OCI-LY7 (cell line): ENCODE results near the gene GRIK2. TPM values are rescaled to one million over a fixed set of nuclear protein-coding genes. Genes with fewer than 3 reads are reported as not detected.
A peak's percentile ranks its signal among the peaks of the same experiment; 100 is the strongest.
"Not testable (repeated sequence)": the region's sequence is repeated elsewhere in the genome, so short reads cannot be mapped to it uniquely, and the experiment has no call there.

ENCODE experiments used
- BruUV-seq: library from RNA; stranded (reverse); fragments of 400-500 nt; replicated peaks from 2 replicates; lab custom pipeline; 2021; lab: Mats Ljungman, UMichigan
- CTCF ChIA-PET: fragments of 300-600 bp; sonication (Branson Sonifier 250); formaldehyde crosslinking; loops from one replicate; lab custom pipeline; 2022; ENCODE audit warnings: antibody characterized with exemption; ENCODE audit not compliant: unreplicated experiment; lab: Charles Lee
- POLR2A ChIA-PET: fragments of 300-600 bp; sonication (Branson Sonifier 250); formaldehyde crosslinking; loops from one replicate; lab custom pipeline; 2022; ENCODE audit warnings: antibody characterized with exemption; lab: Charles Lee
- DNase-seq: peaks from one replicate; pipeline ENCODE4 v3.0.0-alpha.2; 2015; ENCODE audit warnings: low spot score
- H2AFZ ChIP-seq: fragments of 200-600 bp; sonication (generic), shearing (Covaris generic); 2 replicates; pipeline ENCODE4 v1.6.1; 2014; ENCODE audit warnings: mild to moderate bottlenecking, antibody characterized with exemption, low read length, moderate library complexity
- H3K27ac ChIP-seq: fragments of 200-600 bp; sonication (generic); 2 replicates; pipeline ENCODE4 v1.5.1; 2014; ENCODE audit warnings: mixed run types, low read depth, mild to moderate bottlenecking, moderate library complexity, low read length, inconsistent platforms; ENCODE audit not compliant: poor library complexity, severe bottlenecking
- H3K36me3 ChIP-seq: fragments of 200-600 bp; sonication (generic); 2 replicates; pipeline ENCODE4 v1.6.1; 2014; ENCODE audit warnings: mild to moderate bottlenecking, antibody characterized with exemption, low read length, moderate library complexity, mixed read lengths; ENCODE audit not compliant: insufficient read depth
- H3K4me1 ChIP-seq: fragments of 200-600 bp; sonication (generic); 2 replicates; pipeline ENCODE4 v1.5.1; 2014; ENCODE audit warnings: mild to moderate bottlenecking, low read length; ENCODE audit not compliant: insufficient read depth, poor library complexity, severe bottlenecking
- H3K4me2 ChIP-seq: fragments of 200-600 bp; sonication (generic); 2 replicates; pipeline ENCODE4 v1.6.1; 2014; ENCODE audit warnings: mild to moderate bottlenecking, low read length
- H3K4me3 ChIP-seq: fragments of 200-600 bp; sonication (generic); 2 replicates; pipeline ENCODE4 v1.5.1; 2014; ENCODE audit warnings: mild to moderate bottlenecking, low read depth, low read length; ENCODE audit not compliant: poor library complexity, severe bottlenecking
- H3K79me2 ChIP-seq: fragments of 200-600 bp; sonication (generic); 2 replicates; pipeline ENCODE4 v1.6.1; 2016; ENCODE audit warnings: low read depth, mild to moderate bottlenecking, low read length, moderate library complexity, mixed read lengths; ENCODE audit not compliant: insufficient read depth
- H3K9me2 ChIP-seq: fragments of 200-600 bp; sonication (generic); 2 replicates; pipeline ENCODE4 v1.6.1; 2016; ENCODE audit warnings: mild to moderate bottlenecking, low read length, mixed read lengths; ENCODE audit not compliant: insufficient read depth
- H3K9me3 ChIP-seq: fragments of 200-600 bp; sonication (generic); 2 replicates; pipeline ENCODE4 v1.6.1; 2014; ENCODE audit warnings: mild to moderate bottlenecking, mixed run types, low read length, mixed read lengths
- H4K20me1 ChIP-seq: fragments of 200-600 bp; sonication (generic); 2 replicates; pipeline ENCODE4 v1.6.1; 2014; ENCODE audit warnings: mild to moderate bottlenecking, antibody characterized with exemption, low read length, moderate library complexity, mixed read lengths; ENCODE audit not compliant: insufficient read depth
- CTCF ChIP-seq: fragments of 200-600 bp; sonication (generic); conservative IDR thresholded peaks from 2 replicates; pipeline ENCODE4 v1.5.1; 2014; ENCODE audit warnings: mild to moderate bottlenecking, antibody characterized with exemption, low read length, moderate library complexity, mixed read lengths
- EZH2phosphoT487 ChIP-seq: fragments of 200-600 bp; sonication (generic); IDR thresholded peaks from 2 replicates; pipeline ENCODE4 v1.6.1; 2018; ENCODE audit warnings: low read depth, borderline replicate concordance, mild to moderate bottlenecking, mixed run types, antibody characterized with exemption, low read length, moderate library complexity, mixed read lengths
- intact Hi-C: fragments of 100-400 bp; cut with micrococcal nuclease; formaldehyde crosslinking; loops from one replicate; pipeline ENCODE4 v1.10.0; 2022; ENCODE audit not compliant: unreplicated experiment
- total RNA-seq, 2 experiments: library from RNA; depleted of rRNA in 1 of 2; stranded (reverse); fragments of >200 nt in 1 of 2; shearing (Covaris generic) in 1 of 2; gene quantifications; 2 replicates each; pipeline ENCODE4 v1.2.3, GENCODE V29; 2014 to 2022

Gene GRIK2
- total RNA-seq, 2 experiments from 2014 or later: not detected

DNA sequence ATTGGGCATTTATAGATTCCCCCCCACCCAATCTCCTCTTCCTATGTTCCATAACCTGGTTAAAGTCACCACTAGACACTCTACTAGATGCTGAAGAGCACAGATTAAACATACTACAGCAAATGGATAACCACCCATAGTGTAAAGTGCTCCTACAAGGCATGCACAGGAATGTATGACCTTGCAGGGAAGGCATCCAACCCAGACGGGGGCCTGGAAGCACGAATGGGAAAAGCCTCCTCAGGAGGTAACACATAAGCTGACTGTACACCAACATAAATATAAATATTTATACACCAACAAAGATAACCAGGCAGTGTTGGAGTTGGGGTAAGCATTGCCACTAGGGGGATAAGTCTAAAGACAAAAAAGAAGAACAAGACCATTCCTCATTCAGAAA lies 691.7 kb downstream of the GRIK2 start:
- ChIA-PET POLR2A (interaction anchor here (0.6 kb wide), 1 partner anchor 74 kb away, joined by 3 read pairs; no protein-coding TSS in a partner anchor), CTCF (no interaction called here)
- no peak for TF ChIP-seq EZH2phosphoT487
- TF ChIP-seq CTCF: no peak
- no peak for DNase-seq
- H3K4me1 ChIP-seq: no peaks in the 10 kb centered on the region
- H4K20me1 ChIP-seq: no peaks in the 10 kb centered on the region
- intact Hi-C loops: no loop called here
- H2AFZ ChIP-seq: no peak overlapping the region
- H3K27ac ChIP-seq: no peak overlapping the region
- H3K9me2 ChIP-seq: no peaks in the 10 kb centered on the region
- no peak overlapping the region for H3K4me2 ChIP-seq
- H3K9me3 ChIP-seq: no peaks in the 10 kb centered on the region
- no TSS peak for BruUV-seq
- no peaks in the 10 kb centered on the region for H3K79me2 ChIP-seq
- no peaks in the 10 kb centered on the region for H3K36me3 ChIP-seq
- no peak overlapping the region for H3K4me3 ChIP-seq

GRCh38 chr6:102088160-102088559 lies 694.7 kb downstream of the GRIK2 start:
- BruUV-seq, POLR2A ChIA-PET: not testable (repeated sequence)

DNA sequence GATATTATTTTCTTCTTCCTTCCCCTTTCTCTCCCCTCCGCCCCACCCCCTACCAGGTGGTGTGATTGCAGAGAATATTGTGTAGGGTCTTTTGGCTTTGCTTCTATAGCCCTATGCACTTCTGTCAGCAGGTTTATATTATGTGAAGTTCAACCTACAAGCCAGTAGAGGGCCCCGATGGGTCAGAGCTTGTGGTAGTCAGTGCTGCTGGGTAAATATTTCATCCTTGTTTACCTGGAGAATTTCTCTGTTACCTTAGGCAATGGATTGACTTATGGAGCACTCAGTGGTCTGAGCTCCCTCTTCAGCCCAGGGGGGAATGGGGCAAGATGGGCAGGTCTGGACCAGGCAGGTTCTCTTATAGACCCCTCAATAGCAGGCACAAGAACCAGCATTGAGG lies 720.9 kb downstream of the GRIK2 start:
- H3K36me3 ChIP-seq: no peaks in the 10 kb centered on the region
- H3K79me2 ChIP-seq: no peaks in the 10 kb centered on the region
- no peak overlapping the region for H3K4me2 ChIP-seq
- TF ChIP-seq CTCF (peak; percentile 72), EZH2phosphoT487 (no peak)
- no peaks in the 10 kb centered on the region for H3K9me2 ChIP-seq
- peak; percentile 20 for DNase-seq
- no peaks in the 10 kb centered on the region for H3K9me3 ChIP-seq
- no peak overlapping the region for H2AFZ ChIP-seq
- CTCF ChIA-PET: no interaction called here
- intact Hi-C loops: no loop called here
- no peak overlapping the region for H3K4me3 ChIP-seq
- POLR2A ChIA-PET: no interaction called here
- no peaks in the 10 kb centered on the region for H3K4me1 ChIP-seq
- no peaks in the 10 kb centered on the region for H4K20me1 ChIP-seq
- BruUV-seq: no TSS peak
- H3K27ac ChIP-seq: no peak overlapping the region

More at GRCh38 chr6:102088160-102088559, 694.7 kb downstream of the GRIK2 start:
- H4K20me1 ChIP-seq, H2AFZ ChIP-seq, H3K4me1 ChIP-seq, H3K4me3 ChIP-seq, H3K27ac ChIP-seq, H3K79me2 ChIP-seq, H3K9me3 ChIP-seq, H3K36me3 ChIP-seq, CTCF ChIA-PET, H3K9me2 ChIP-seq, DNase-seq, intact Hi-C loops, H3K4me2 ChIP-seq: not testable (repeated sequence)
